RWPE2 (cell line): ENCODE measurements around the gene FER.
A peak's percentile ranks its signal among the peaks of the same experiment; 100 is the strongest.

Experiments used
- ATAC-seq: fragments of 200-7000 bp; cut with Tn5 transposase; 3 replicates; pipeline ENCODE4 v1.9.1; 2021; ENCODE audit warnings: low read depth
- DNase-seq: peaks from one replicate; pipeline ENCODE4 v3.0.0-alpha.2; 2020; ENCODE audit warnings: low spot score
- H3K27ac ChIP-seq: fragments of 450-650 bp; 2 replicates; pipeline ENCODE4 v1.5.1; 2017; ENCODE audit warnings: mild to moderate bottlenecking; ENCODE audit not compliant: poor library complexity, severe bottlenecking
- H3K27me3 ChIP-seq: fragments of 250-450 bp; sonication (Bioruptor Pico); 2 replicates; pipeline ENCODE4 v1.5.1; 2021; ENCODE audit warnings: mild to moderate bottlenecking, moderate library complexity; ENCODE audit not compliant: insufficient read depth, poor library complexity, severe bottlenecking
- H3K36me3 ChIP-seq: fragments of 250-450 bp; sonication (Bioruptor Pico); 2 replicates; pipeline ENCODE4 v1.5.1; 2020; ENCODE audit warnings: low read depth, mild to moderate bottlenecking, moderate library complexity
- H3K4me1 ChIP-seq: fragments of 250-450 bp; sonication (Bioruptor Pico); 2 replicates; pipeline ENCODE4 v1.5.1; 2021; ENCODE audit warnings: mild to moderate bottlenecking, moderate library complexity; ENCODE audit not compliant: insufficient read depth, poor library complexity, severe bottlenecking
- H3K4me3 ChIP-seq: fragments of 250-450 bp; sonication (Bioruptor Pico); 2 replicates; pipeline ENCODE4 v1.5.1; 2021; ENCODE audit warnings: mild to moderate bottlenecking, moderate library complexity; ENCODE audit not compliant: severe bottlenecking
- H3K9me3 ChIP-seq: fragments of 250-450 bp; sonication (Bioruptor Pico); 2 replicates; pipeline ENCODE4 v1.5.1; 2021; ENCODE audit warnings: mild to moderate bottlenecking, moderate library complexity; ENCODE audit not compliant: severe bottlenecking
- TF ChIP-seq, protein P1 (sequence below): fragments of 450-650 bp; IDR thresholded peaks from one replicate; pipeline ENCODE4 v1.5.1; 2017; ENCODE audit warnings: mild to moderate bottlenecking, moderate library complexity; ENCODE audit not compliant: poor library complexity, severe bottlenecking

FER gene

DNA sequence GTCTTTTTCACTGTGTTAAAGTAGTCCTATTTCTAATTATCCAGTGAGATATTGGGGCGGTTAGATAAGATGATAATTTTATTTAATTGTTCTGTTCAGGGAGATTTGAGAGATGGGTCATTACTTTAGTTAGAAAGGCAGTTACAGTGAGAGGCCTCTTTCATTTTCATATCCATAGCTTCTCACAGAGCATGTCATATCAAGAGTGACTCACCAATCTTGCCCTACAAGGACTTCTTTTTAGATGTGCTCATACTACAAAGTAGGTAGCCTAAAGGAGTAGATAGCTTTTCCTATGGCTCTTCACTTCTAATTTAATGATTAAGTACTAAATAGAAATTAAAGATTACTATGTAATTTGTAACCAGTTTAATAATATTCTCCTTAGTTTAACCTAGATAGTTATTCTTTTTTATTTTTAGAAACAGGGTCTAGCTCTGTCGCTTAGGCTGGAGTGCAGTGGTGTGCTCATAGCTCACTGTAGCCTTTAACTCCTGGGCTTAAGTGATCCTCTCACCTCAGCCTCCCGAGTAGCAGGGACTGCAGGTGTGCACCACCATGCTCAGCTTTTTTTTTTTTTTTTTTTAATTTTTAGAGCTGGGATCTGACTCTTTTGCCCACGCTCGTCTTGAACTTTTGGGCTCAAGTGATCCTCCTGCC, 71.0 kb downstream of the FER start:
- H3K9me3 ChIP-seq, result no peaks in the 10 kb centered on the region

GRCh38 chr5:108820983-108821382, 73.3 kb downstream of the FER start:
- DNase-seq, result no peak
- H3K4me1 ChIP-seq, result peaks cover 5% of the 10 kb centered on the region
- no peak for ATAC-seq
- H3K27ac ChIP-seq, result no peak overlapping the region
- H3K36me3 ChIP-seq, result no peaks in the 10 kb centered on the region
- no peaks in the 10 kb centered on the region for H3K9me3 ChIP-seq
- no peaks in the 10 kb centered on the region for H3K27me3 ChIP-seq
- no peak overlapping the region for H3K4me3 ChIP-seq
- TF ChIP-seq, protein P1, sequence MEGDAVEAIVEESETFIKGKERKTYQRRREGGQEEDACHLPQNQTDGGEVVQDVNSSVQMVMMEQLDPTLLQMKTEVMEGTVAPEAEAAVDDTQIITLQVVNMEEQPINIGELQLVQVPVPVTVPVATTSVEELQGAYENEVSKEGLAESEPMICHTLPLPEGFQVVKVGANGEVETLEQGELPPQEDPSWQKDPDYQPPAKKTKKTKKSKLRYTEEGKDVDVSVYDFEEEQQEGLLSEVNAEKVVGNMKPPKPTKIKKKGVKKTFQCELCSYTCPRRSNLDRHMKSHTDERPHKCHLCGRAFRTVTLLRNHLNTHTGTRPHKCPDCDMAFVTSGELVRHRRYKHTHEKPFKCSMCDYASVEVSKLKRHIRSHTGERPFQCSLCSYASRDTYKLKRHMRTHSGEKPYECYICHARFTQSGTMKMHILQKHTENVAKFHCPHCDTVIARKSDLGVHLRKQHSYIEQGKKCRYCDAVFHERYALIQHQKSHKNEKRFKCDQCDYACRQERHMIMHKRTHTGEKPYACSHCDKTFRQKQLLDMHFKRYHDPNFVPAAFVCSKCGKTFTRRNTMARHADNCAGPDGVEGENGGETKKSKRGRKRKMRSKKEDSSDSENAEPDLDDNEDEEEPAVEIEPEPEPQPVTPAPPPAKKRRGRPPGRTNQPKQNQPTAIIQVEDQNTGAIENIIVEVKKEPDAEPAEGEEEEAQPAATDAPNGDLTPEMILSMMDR, result no peak

More for the DNA sequence above, 71.0 kb downstream of the FER start:
- H3K27ac ChIP-seq, result no peak overlapping the region
- H3K4me1 ChIP-seq, result peaks cover 5% of the 10 kb centered on the region
- TF ChIP-seq, protein P1, result no peak
- DNase-seq, result no peak
- ATAC-seq, result peak; percentile 95
- H3K4me3 ChIP-seq, result no peak overlapping the region
- no peaks in the 10 kb centered on the region for H3K36me3 ChIP-seq
- H3K27me3 ChIP-seq, result no peaks in the 10 kb centered on the region

- Histone ChIP-seq H3K27me3 (no peaks in the 10 kb centered on the region), H3K4me3 (no peak overlapping the region), H3K27ac (no peak overlapping the region), H3K9me3 (no peaks in the 10 kb centered on the region), H3K4me1 (peaks cover 5% of the 10 kb centered on the region), H3K36me3 (no peaks in the 10 kb centered on the region)
- ATAC-seq (no peak), DNase-seq (no peak)
- TF ChIP-seq, protein P1, result no peak
Measured at GRCh38 chr5:108822211-108822947, 74.7 kb downstream of the FER start.

DNA sequence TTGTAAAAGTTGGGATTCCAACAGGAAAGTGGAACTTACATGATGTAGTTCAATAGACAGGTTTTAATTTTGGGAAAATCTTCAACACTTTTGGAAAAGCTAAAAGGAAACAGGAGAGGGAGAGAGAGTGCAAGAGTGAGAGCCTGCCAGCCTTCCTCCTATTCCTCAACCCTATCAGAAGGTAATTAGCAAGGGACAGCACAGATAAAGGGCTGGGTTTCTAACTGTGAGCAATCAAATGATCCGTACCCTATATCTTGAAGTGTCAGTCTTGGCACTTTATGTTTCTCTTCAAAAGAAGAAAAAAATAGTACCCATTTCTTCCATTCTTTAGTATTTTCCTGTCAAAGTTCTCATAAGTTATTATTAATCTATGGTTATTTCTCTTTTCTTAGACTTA, 79.4 kb downstream of the FER start:
- TF ChIP-seq, protein P1, result no peak
- Histone ChIP-seq H3K4me3 (no peak overlapping the region), H3K9me3 (no peaks in the 10 kb centered on the region), H3K27ac (no peak overlapping the region), H3K27me3 (no peaks in the 10 kb centered on the region), H3K4me1 (no peaks in the 10 kb centered on the region), H3K36me3 (no peaks in the 10 kb centered on the region)
- DNase-seq (no peak), ATAC-seq (no peak)
